Stimulated activated CD8-positive, alpha-beta memory T cell treated with anti-CD3 and anti-CD28 coated beads, Interleukin-2, amount 100 ng/mL, for 1 hour (primary cell): ENCODE measurements around the gene ZFYVE27.
A peak's percentile ranks its signal among the peaks of the same experiment; 100 is the strongest.

Experiments used
- DNase-seq, 2 donors: peaks; one replicate each; pipeline ENCODE4 v3.0.0-alpha.2; 2020; ENCODE audit warnings: low read depth in 2 of 2

The ZFYVE27 gene

GRCh38 chr10:97791824-97792721, 55.1 kb downstream of the ZFYVE27 start:
- DNase-seq: peak; percentile 50 to 57

DNA sequence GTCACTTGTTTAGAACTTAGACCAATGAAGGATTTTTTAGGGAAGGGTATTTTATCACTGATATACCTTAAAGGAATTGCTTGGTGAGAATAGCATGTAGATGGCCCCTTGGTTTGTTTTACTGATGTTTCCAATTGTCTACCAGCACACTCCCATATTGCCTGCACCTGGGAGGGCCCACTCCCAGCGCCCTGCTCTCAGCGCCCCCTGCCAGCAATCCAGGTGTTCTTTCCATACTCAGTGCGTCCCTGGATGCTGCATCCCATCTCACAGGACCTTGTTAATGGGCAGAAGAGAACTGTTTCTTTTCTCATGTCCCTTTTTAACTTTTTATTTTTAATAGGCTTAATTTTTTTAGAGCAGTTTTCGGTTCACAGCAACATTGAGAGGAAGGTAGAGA, 59.0 kb downstream of the ZFYVE27 start:
- no peak for DNase-seq

- no peak for DNase-seq
Measured at GRCh38 chr10:97796651-97797050, 59.7 kb downstream of the ZFYVE27 start.

GRCh38 chr10:97798958-97799610, 62.2 kb downstream of the ZFYVE27 start:
- no peak for DNase-seq

DNA sequence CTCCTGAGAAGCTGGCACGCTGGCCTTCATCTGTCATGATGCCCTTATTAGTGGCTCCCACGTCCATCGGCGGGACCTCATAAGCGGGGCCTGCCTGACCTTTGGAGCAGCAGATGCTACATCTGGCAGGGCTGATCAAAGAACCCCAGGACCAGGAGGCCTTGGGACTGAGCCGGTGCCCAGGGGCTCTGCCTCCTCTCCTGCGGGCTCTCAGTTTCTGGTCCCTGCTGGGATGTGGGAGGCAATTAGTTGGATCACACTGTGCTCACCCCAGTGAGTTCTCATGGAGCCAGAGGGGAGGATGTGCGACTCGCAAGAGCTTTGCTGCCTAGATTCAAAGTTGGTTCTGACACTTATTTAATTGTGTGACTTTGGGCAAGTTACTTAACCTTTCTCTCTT, 63.5 kb downstream of the ZFYVE27 start:
- no peak for DNase-seq

- no peak for DNase-seq
Measured at GRCh38 chr10:97801422-97801821, 64.5 kb downstream of the ZFYVE27 start.

DNA sequence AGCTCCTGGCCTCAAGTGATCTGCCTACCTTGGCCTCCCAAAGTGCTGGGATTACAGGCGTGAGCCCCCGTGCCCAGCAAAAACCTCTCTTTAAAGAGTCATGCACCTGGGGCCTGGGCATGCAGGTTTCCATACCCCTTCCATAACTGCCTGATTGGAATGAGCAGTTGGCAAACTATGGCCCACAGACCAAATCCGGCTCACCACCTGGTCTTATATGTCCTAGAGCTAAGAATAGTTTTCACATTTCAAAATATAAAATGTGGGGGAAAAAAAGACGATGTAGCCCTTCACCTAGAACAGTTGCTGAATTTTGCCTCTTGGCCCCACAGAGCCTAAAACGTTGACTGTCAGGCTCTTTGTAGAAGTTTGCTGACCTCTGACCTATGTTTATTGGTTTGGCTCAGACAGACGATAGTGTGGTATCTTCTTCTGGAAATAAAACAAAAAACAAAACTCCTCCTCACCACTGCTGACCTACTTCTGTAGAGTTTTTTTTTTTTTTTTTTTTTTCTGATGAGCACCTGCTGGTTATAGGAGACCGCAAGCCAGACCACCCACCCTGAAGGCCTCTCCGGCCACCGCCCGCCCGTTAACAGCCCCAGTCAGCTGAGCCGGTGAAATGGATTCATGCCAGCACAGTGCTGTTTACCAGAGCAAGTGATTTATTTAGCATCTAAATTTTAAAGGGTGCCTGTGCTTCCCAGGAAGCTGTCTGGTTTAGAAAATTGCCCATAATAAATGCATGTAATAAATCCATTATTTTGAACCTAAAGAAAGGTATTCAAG, 68.4 kb downstream of the ZFYVE27 start:
- DNase-seq: no peak

DNA sequence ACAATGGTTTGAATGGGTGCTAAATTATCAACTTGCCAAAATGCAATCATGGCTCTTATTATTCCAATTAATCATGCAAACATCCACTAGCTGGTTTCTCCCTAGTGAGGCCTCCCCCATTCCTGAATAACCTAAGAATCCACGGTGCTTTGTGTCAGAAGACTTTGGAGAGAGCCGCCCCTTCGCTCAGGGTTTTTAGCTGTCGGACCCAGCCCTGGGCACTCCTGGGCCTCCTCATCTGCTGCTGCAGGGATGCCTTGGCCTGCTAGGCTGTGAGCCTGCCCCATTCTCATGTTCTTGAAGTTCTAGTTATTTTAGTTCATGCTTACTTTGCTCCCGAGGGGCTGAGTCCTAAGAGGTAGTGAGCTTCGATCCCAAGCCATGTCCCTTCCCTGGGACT, 69.0 kb downstream of the ZFYVE27 start:
- DNase-seq: no peak

DNA sequence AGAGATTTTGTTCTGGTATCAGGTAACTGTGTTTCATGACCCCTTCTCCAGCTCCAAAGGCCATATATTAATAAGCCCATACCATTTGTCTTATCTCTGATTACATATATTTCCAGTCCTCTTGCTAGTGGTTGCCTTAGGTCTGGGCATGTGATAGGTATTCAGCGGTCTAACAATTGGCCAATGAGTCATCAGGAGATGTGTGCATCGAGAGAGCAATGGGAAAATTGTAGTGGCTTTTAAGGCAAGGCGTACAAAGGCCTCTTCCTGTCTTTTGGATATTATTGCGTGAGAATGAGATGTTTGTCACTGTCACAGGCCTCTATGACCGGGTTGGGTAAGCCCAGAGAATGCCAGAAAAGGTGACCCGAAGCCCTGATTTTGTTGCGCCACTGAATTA, 73.5 kb downstream of the ZFYVE27 start:
- DNase-seq: no peak
